Measurements from ENCODE around the gene MST1R.
"Not testable (repeated sequence)": the region's sequence is repeated elsewhere in the genome, so short reads cannot be mapped to it uniquely, and the experiment has no call there.

The MST1R gene

DNA sequence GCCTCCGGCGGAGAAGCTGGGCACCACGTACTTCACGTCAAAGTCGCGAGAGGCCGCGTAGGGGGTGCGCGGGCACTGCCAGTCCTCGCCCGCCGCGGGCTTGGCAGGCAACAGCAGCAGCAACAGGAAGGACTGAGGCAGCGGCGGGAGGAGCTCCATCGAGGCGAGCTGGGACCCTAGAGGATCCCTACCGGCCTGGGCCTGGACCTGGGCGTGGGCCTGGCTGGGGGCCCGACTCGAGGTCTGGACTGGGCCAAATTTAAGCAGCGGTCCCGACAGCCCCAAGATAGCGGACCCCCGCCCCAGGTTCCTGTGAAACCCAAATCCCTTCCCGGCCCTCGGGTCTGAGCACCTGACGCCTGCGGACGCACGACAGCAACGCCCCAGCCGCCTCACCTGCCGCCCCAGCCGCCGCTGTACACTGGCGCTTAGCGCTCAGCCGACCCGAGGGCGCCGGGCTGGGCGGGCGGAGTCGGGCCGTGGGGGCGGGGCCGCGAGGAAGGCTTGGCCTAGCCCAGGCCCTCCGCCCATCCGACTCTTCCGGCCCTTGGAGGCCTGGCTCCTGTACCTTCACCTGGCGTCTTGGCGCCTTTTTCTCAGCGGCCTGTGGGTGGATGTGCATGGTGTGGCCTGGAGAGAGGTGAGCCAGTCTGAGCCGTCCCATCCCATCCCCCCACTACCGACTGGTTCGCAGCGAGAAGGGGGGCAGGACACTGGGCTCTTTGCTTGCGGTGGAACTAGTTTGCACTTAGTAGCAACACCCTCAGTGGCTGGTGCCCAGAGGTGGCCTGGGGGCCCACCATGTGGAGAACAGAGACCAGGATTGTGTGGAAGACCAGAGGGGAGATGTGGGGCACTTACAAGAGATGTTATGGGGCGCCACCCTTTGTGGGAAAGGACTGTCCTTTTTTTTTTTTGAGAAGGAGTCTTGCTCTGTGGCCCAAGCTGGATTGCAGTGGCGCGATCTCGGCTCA is at the start of gene MST1R:
Gene MST1R (minus strand): TSS at position 423 of the 974 bp plus-strand sequence. CDS start 264 bp downstream, at position 159.
- FAIRE-seq (no peak), DNase-seq (ENCODE audit: insufficient read length, low spot score) (no peak)
- TF ChIP-seq POLR2A (IDR thresholded peaks at IDR 0.05; ENCODE audit: low read depth, low read length), result no peak

DNA sequence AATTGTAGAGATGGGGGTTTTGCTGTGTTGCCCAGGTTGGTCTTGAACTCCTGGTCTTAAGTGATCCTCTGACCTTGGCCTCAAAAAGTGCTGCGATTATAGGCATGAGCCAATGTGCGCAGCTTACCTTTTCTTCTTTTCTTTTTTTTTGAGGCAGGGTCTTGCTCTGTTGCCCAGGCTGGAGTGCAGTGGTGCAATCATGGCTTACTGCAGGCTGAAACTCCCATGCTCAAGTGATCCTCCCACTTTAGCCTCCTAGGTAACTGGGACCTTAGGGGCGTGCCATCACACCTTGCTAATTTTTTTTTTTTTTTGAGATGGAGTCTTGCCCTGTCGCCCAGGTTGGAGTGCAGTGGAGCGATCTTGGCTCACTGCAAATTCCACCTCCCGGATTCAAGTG is 49.3 kb upstream of the MST1R start:
- DNase-seq (ENCODE audit: insufficient read length, low spot score) (no peak), FAIRE-seq (no peak)

DNA sequence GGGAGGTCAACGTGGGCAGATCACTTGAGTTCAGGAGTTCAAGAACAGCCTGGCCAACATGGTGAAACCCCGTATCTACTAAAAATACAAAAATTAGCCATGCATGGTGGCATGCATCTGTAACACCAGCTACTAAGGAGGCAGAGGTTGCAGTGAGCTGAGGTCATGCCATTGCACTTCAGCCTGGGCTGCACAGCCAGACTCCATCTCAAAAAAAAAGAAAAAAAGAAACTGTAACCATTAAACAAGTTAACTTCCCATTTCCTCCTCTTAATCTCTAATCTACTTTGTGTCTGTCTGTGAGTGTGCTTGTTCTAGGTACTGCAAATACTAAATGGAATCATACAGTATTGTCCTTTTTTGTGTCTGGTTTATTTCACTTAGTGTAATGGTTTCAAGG is 39.0 kb upstream of the MST1R start:
- DNase-seq (ENCODE audit: insufficient read length, low spot score) (no peak), FAIRE-seq (no peak)
- no peak for TF ChIP-seq POLR2A (IDR thresholded peaks at IDR 0.05; ENCODE audit: low read depth, low read length)

More for the DNA sequence above, 49.3 kb upstream of the MST1R start:
- TF ChIP-seq POLR2A (IDR thresholded peaks at IDR 0.05; ENCODE audit: low read depth, low read length), result no peak

DNA sequence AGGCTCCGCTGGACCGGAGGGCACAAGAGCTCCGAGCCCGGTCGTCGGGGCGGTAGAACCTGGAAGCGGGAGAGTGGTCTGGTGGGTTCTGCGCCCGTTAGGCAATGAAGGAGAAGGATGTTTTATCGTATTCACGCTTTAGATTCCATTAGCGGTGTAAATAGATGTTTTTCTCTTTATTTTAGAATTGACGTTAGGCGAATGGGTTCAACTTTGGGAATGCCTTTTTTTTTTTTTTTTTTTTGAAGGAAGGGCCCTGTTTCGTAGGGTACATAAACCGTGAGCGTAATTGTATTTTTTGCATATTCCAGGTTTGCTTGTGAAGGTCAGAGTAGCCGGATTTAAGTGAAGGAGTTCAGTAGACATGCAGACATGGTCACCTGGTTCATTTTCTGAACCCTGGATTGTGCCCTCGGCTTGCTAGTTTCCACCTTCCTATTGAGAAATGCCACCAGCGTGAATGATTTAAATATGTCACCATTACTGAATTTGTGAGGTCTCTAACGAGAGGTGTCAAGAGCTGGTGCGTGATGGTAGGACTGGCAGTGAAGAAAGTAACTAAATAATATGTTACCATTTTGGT is 37.1 kb upstream of the MST1R start:
- FAIRE-seq (no peak), DNase-seq (ENCODE audit: insufficient read length, low spot score) (no peak)
- no peak for TF ChIP-seq POLR2A (IDR thresholded peaks at IDR 0.05; ENCODE audit: low read depth, low read length)

DNA sequence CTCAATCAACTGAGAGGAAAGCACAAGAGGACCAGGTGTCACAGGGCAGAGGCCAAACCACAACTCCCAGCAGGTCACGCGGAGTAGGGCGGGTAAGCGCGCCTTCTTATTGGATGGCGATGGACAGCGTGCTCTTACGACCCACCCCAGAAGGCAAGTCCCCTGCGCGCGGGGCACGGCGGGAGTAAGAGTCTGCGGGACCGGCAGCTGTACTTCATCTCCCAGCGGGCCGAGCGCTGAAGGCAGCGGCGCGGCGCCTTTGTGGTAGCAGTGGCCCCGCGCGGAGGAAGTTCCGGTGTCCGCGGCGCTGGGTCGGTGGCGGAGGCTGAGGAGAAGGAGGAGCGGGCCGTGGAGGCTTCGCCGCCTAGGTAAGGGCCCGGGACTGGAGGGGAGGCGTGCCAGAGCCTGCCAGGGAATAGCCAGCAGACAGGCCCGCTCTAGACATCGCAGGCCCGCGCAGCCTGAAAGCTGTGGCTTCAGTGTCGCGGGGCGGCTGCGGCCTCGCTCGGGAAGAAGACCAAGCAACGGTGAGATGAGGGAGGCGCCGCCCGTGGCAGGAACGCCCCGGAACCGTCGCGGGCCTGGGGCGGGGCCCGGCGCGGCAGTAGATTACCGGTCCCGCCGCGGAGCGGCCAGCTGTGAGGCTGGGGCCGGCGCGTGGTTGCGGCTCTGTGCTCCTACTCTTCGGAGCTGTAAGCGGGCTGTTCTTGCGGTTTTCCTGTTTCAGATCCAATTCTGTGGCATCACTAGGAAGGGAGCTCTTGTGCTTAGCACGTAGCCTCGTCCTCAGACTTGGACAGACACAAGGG is 36.4 kb upstream of the MST1R start, which contains the start of gene RBM6:
Gene RBM6 (plus strand): TSS at position 293 of the 809 bp plus-strand sequence. CDS start 22,492 bp downstream, outside the sequence.
- peak; percentile 65 for TF ChIP-seq POLR2A (IDR thresholded peaks at IDR 0.05; ENCODE audit: low read depth, low read length)
- DNase-seq (ENCODE audit: insufficient read length, low spot score) (peak; percentile 96), FAIRE-seq (peak; percentile 95)

DNA sequence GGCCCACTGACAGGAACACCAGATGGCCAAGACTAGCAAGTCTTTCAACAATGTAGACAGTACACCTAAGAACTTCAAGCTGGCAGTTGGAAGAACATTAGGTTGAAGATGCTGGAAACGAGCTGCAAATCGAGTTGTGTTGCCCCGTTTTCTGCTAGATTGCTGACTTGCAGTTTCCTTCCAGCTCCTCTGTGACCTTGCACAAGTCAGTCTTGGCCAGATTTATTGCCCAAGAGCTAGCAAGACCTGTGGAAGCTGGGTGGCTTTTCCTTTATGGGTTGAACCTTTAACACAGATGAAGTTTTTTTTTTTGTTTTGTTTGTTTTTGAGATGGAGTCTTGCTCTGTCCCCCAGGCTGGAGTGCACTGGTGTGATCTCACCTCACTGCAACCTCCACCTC is 33.4 kb upstream of the MST1R start:
- no peak for TF ChIP-seq POLR2A (IDR thresholded peaks at IDR 0.05; ENCODE audit: low read depth, low read length)
- no peak for FAIRE-seq

DNA sequence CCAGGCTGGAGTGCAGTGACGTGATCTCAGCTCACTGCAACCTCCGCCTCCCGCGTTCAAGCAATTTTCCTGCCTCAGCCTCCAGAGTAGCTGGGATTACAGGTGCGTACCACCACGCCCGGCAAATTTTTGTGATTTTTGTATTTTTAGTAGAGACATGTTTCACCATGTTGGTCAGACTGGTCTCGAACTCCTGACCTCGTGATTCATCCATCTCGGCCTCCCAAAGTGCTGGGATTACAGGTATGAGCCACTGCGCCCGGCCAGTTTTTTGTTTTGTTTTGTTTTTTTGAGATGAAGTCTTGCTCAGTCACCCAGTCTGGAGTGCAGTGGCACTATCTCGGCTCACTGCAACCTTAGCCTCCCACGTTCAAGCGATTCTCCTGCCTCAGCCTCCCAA is 28.6 kb upstream of the MST1R start:
- not testable (repeated sequence) for DNase-seq (ENCODE audit: insufficient read length, low spot score); FAIRE-seq

More for the DNA sequence above, 33.4 kb upstream of the MST1R start:
- no peak for DNase-seq (ENCODE audit: insufficient read length, low spot score)

DNA sequence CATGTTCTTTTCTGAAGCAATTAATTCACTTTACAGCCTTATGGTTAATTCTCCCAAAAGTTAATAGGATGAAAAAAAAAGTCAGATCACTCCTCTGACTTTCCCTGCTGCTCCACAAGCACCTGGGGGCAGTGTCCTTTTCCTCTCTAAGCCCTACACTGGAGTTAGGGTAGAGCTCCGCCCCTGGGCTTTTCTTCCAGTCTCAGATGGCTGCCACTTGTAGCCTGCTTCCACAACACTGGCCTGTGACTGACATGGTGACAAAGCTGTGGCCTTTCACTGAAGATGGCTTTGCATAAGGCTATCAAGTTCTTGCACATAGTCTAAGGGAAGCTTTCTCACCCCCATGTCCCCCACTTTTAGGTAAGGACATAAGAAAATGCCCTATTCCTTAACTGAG is 27.2 kb upstream of the MST1R start:
- FAIRE-seq, result no peak
- no peak for TF ChIP-seq POLR2A (IDR thresholded peaks at IDR 0.05; ENCODE audit: low read depth, low read length)
- no peak for DNase-seq (ENCODE audit: insufficient read length, low spot score)

DNA sequence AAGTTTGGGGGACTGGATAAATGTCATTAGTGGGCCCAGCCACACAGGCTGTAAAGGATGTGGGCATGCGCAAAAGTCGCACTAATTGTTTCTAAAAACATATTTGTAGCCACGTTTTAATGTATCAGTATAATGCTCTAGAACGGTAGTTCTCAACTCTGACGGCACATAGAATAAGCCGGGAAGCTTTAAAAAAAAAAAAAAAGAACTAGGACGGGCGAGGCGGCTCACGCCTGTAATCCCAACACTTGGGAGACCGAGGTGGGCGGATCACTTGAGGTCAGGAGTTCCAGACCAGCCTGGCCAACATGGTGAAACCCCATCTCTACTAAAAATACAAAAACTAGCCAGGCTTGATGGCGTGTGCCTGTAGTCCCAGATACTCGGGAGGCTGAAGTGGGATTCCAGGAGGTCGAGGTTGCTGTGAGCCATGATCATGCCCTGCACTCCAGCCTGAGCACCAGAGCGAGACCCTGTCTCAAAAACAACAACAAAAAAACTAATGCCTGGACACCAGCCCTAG is 26.6 kb upstream of the MST1R start:
- FAIRE-seq (no peak), DNase-seq (ENCODE audit: insufficient read length, low spot score) (no peak)
- no peak for TF ChIP-seq POLR2A (IDR thresholded peaks at IDR 0.05; ENCODE audit: low read depth, low read length)

DNA sequence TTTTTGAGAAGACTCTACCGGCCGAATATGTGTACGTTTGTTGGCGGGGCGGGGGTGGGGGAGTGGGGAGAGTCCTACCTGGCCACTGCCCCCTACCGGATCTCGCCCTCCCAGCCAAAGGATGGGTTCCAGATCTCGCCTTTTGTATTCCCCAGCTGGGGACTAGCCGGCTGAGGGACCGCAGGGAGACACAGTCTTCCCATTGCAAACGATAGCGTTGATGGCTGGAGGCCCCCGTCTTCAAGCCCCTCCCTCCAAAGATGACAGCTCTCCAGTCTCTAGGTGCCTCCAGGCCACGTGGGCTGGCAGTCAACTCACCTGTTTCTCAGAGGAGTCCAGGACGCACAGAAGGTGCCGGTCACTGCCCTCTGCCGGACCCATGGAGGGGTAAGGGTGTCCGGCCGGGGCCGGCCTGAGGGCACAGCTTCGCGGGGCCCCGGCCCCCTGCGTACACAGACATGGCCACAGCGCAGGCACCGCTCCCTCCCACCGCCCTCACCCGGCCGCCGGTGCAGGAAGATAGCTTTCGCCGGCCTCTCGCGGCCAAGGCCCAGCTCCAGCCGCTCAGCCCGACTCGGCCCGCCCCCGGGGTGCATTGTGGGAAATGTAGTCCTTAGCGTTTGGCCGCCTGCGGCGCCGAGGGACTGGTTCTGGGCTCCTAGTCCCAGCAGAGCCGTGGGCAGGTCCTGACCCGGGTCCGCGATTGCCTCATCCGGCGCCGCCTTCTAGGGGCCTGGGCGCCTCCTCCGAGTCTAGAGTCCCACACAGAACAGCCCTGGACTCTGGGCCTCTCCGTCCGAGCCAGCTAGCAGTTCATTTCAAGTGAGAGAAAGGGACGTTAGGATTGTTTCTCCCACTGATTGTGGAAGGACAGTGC is 25.9 kb upstream of the MST1R start, which contains the start of gene MON1A:
Gene MON1A (minus strand): TSS at position 521 of the 877 bp plus-strand sequence. CDS start 16,465 bp downstream, outside the sequence.
- TF ChIP-seq POLR2A (IDR thresholded peaks at IDR 0.05; ENCODE audit: low read depth, low read length), result peak; percentile 67
- DNase-seq (ENCODE audit: insufficient read length, low spot score), result peak; percentile 89
- FAIRE-seq, result no peak

DNA sequence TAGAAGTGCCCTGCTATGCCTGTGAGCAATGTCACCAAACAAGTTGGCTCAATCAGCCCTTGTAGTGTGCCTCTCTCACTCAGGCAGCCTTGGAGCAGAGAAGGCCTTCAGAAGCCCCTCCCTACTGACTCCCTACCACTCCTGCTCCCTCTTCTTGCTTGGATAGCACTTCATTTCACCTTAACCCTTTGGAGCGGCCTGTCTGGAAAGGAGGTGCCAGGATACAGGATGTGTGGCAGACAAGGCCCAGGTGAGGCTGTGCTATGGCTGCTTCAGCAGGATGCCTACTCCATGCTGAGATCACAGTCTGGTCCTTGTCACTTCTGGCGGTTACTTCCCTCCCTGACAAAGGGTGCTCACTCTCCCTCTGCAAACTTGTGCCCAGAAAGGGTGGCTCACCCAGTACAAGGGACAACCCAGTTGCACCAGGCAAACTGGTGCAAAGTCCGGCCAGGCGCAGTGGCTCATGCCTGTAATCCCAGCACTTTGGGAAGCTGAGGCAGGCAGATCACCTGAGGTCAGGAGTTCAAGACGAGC is 24.9 kb upstream of the MST1R start:
- TF ChIP-seq POLR2A (IDR thresholded peaks at IDR 0.05; ENCODE audit: low read depth, low read length), result no peak
- FAIRE-seq (no peak), DNase-seq (ENCODE audit: insufficient read length, low spot score) (no peak)

DNA sequence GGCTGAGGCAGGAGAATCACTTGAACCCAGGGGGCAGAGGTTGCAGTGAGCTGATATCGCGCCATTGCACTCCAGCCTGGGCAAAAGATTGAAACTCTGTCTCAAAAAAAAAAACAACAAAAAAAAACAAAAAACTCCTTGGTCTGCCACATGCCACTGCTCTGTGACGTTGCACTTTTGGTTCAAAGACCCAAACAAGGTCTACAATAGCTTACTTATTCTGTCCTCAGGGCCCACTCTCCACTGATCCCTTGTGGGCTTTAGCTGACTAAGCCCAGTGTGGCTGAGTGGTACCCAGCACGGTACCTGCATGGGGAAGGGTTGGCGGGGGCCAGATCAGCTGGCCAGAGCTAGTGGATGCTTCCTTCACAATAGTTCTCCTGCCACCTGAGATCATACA is 24.1 kb upstream of the MST1R start:
- FAIRE-seq (no peak), DNase-seq (ENCODE audit: insufficient read length, low spot score) (no peak)
- TF ChIP-seq POLR2A (IDR thresholded peaks at IDR 0.05; ENCODE audit: low read depth, low read length), result no peak

Measured in H54 (cell line).